ENCODE data around the gene PCSK1. TPM values are rescaled to one million over a fixed set of nuclear protein-coding genes. Genes with fewer than 3 reads are reported as not detected.
A peak's percentile ranks its signal among the peaks of the same experiment; 100 is the strongest.

The PCSK1 gene
- total RNA-seq, 1 donor: 1.1 TPM

GRCh38 chr5:96347502-96348292 lies 85.4 kb downstream of the PCSK1 start:
- no peaks in the 10 kb centered on the region for H3K9me3 ChIP-seq (ENCODE audit: low read depth, low read length)
- no peak overlapping the region for H2AFZ ChIP-seq (ENCODE audit: low read length)
- H3K4me2 ChIP-seq (ENCODE audit: insufficient read depth, low read length): no peak overlapping the region
- no peaks in the 10 kb centered on the region for H3K36me3 ChIP-seq (ENCODE audit: insufficient read depth, low read length)
- H3K4me1 ChIP-seq (ENCODE audit: insufficient read depth, low read length): peaks cover 11% of the 10 kb centered on the region
- TF ChIP-seq CTCF (IDR thresholded peaks at IDR 0.05; ENCODE audit: extremely low read depth, low read depth, low read length): no peak
- peak overlapping the region; percentile 20 for H3K27ac ChIP-seq (ENCODE audit: low read depth, low read length)
- no peaks in the 10 kb centered on the region for H3K79me2 ChIP-seq (ENCODE audit: insufficient read depth, low read length)
- no peaks in the 10 kb centered on the region for H4K20me1 ChIP-seq (ENCODE audit: insufficient read depth, low read length)
- no peaks in the 10 kb centered on the region for H3K27me3 ChIP-seq (ENCODE audit: insufficient read depth, low read length)
- H3K4me3 ChIP-seq (ENCODE audit: insufficient read depth, low read length): no peak overlapping the region
- no peak for DNase-seq (ENCODE audit: insufficient read length, low spot score, missing footprints)

DNA sequence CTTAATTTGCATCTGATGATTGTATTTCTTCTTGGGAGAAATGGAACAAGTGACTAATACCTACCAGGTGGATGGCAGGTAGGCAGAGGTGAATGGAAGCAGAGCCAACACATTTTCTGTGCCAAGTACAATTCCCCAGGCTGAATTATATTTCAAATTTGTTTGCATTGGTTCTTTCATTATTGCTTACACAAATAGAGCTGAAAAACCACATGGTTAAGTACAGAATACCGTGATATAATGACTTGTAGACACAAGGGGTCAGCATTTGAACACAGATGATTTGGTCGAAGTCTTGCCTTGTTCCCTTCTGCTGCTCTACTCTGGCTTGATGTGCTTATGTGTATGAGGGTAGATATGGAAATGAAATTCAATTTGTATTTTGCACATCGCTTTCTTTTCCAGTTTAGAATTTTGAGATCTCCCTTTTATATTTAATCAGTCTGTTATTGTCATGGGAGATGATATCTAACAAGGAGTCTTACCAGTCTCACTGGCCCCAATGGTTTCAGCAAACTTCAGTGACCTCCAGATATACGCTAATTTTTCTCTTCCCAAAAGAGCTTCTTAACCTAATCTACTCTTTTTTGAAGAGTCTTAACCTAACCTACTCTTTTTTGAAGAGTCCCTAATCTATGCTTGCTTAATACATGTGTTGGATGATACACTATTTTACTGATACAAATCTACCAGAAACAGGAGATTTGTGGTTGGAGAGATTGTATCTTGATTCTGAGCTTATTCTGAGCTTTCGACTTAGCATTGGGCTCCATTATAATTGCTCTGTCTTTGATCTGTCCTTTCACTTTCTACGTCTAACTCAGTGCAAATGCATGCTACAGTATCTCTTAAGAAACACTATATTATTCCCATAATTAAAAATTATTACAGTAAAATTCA lies 88.1 kb downstream of the PCSK1 start:
- Histone ChIP-seq H3K36me3 (ENCODE audit: insufficient read depth, low read length) (no peaks in the 10 kb centered on the region), H3K4me2 (ENCODE audit: insufficient read depth, low read length) (no peak overlapping the region), H3K27me3 (ENCODE audit: insufficient read depth, low read length) (no peaks in the 10 kb centered on the region), H3K4me3 (ENCODE audit: insufficient read depth, low read length) (no peak overlapping the region), H2AFZ (ENCODE audit: low read length) (no peak overlapping the region), H3K79me2 (ENCODE audit: insufficient read depth, low read length) (no peaks in the 10 kb centered on the region), H3K27ac (ENCODE audit: low read depth, low read length) (no peak overlapping the region), H4K20me1 (ENCODE audit: insufficient read depth, low read length) (no peaks in the 10 kb centered on the region), H3K9me3 (ENCODE audit: low read depth, low read length) (no peaks in the 10 kb centered on the region), H3K4me1 (ENCODE audit: insufficient read depth, low read length) (peaks cover 11% of the 10 kb centered on the region)
- DNase-seq (ENCODE audit: insufficient read length, low spot score, missing footprints): peak; percentile 17
- peak; percentile 59 for TF ChIP-seq CTCF (IDR thresholded peaks at IDR 0.05; ENCODE audit: extremely low read depth, low read depth, low read length)

- H3K4me2 ChIP-seq (ENCODE audit: insufficient read depth, low read length): no peak overlapping the region
- no peaks in the 10 kb centered on the region for H3K9me3 ChIP-seq (ENCODE audit: low read depth, low read length)
- peaks cover 23% of the 10 kb centered on the region for H3K4me1 ChIP-seq (ENCODE audit: insufficient read depth, low read length)
Measured at GRCh38 chr5:96343094-96343493, 90.0 kb downstream of the PCSK1 start.

More at GRCh38 chr5:96343094-96343493, 90.0 kb downstream of the PCSK1 start:
- H3K27me3 ChIP-seq (ENCODE audit: insufficient read depth, low read length): no peaks in the 10 kb centered on the region
- no peak for TF ChIP-seq CTCF (IDR thresholded peaks at IDR 0.05; ENCODE audit: extremely low read depth, low read depth, low read length)
- H3K27ac ChIP-seq (ENCODE audit: low read depth, low read length): no peak overlapping the region
- no peaks in the 10 kb centered on the region for H4K20me1 ChIP-seq (ENCODE audit: insufficient read depth, low read length)
- H3K4me3 ChIP-seq (ENCODE audit: insufficient read depth, low read length): no peak overlapping the region
- no peaks in the 10 kb centered on the region for H3K79me2 ChIP-seq (ENCODE audit: insufficient read depth, low read length)
- H3K36me3 ChIP-seq (ENCODE audit: insufficient read depth, low read length): no peaks in the 10 kb centered on the region
- no peak for DNase-seq (ENCODE audit: insufficient read length, low spot score, missing footprints)
- no peak overlapping the region for H2AFZ ChIP-seq (ENCODE audit: low read length)

Data from osteoblast (primary cell).